ENCODE results near the gene PARD3. TPM values are rescaled to one million over a fixed set of nuclear protein-coding genes. Genes with fewer than 3 reads are reported as not detected.

The PARD3 gene
- total RNA-seq, 4 donors from 2014 or later = 115 to 226 (median 141) TPM

DNA sequence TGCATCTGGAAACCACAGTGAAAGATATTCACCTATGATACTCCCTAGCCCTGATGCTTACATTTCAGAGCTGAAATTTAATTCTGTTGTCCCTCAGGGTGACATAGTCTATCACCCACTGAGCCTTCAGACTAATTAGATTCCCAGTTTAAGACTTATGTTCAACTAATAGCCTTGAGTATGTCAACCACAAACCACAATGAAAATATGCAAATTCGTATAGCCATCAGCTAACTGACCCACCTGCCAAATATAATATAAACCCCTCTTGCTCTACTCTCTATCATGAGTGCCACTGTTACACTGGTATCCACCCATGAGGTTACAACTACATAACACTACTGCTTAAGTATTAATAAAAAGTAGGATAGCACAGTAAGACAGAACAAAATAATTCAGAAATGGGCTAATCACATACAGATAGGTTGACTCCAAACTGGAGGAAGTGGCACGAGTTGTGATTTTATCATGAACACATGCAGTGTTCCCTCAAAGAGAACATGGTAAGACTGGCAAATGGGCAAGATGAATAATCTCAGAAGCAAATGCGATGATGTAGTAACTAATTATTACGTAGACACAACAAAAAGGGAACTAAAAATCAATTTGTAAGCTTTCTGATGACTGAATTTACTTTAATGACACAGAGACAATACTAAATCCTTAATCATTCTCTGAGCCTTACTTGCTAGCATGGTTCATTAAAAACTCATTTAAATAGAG is 290.6 kb downstream of the PARD3 start:
- DNase-seq (ENCODE audit: low spot score in 2 of 2) = no peak
- Histone ChIP-seq H3K27me3 (no peaks in the 10 kb centered on the region), H3K9me3 (no peaks in the 10 kb centered on the region), H3K36me3 (no peaks in the 10 kb centered on the region), H3K4me1 (peaks cover 24% of the 10 kb centered on the region), H3K4me3 (no peak overlapping the region), H3K27ac (no peak overlapping the region)
- 83% methylated on average over 4 of the region's 4 CpGs for WGBS
- TF ChIP-seq EP300 (IDR thresholded peaks at IDR 0.05) (no peak), POLR2A (IDR thresholded peaks at IDR 0.05) (no peak), POLR2AphosphoS5 (IDR thresholded peaks at IDR 0.05) (no peak)
- TF ChIP-seq, protein P1, sequence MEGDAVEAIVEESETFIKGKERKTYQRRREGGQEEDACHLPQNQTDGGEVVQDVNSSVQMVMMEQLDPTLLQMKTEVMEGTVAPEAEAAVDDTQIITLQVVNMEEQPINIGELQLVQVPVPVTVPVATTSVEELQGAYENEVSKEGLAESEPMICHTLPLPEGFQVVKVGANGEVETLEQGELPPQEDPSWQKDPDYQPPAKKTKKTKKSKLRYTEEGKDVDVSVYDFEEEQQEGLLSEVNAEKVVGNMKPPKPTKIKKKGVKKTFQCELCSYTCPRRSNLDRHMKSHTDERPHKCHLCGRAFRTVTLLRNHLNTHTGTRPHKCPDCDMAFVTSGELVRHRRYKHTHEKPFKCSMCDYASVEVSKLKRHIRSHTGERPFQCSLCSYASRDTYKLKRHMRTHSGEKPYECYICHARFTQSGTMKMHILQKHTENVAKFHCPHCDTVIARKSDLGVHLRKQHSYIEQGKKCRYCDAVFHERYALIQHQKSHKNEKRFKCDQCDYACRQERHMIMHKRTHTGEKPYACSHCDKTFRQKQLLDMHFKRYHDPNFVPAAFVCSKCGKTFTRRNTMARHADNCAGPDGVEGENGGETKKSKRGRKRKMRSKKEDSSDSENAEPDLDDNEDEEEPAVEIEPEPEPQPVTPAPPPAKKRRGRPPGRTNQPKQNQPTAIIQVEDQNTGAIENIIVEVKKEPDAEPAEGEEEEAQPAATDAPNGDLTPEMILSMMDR (IDR thresholded peaks at IDR 0.05) = no peak

DNA sequence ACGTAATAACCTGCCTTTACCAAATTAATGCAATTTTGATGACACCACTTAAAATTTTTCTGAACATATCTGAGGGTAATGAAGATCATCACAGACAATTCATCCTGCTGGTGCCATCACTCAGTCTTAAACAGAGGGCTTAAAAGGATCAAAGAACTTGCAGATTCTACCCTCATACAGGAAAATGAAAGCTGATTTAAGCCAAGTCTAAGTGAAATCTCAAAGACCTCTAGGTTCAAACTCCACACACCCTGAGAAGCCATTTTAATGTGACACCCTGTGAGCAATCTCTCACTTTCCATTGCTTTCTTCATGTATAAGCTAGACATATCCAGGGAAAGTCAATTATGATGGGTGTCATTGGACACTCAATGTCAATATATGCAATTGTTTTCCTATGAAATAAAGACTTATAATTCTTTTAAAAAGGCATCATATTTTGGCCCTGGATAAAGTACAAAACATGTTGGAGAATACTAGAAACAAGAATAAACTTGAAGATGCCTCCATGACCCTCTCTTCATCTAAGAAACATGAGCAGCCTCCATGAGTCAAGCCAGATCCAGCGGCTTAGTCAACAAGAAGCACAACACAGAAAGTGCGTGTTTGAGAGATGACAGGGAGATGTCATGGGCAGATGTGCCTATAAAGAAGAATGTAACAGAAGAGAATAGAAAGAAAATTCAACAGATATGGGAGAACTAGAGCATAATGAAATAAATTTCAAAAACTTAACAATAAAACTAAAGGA is 291.9 kb downstream of the PARD3 start:
- Histone ChIP-seq H3K4me3 (no peak overlapping the region), H3K36me3 (no peaks in the 10 kb centered on the region), H3K9me3 (no peaks in the 10 kb centered on the region), H3K27me3 (no peaks in the 10 kb centered on the region), H3K4me1 (peaks cover 24% of the 10 kb centered on the region), H3K27ac (no peak overlapping the region)
- no peak for TF ChIP-seq POLR2AphosphoS5 (IDR thresholded peaks at IDR 0.05)
- no peak for TF ChIP-seq EP300 (IDR thresholded peaks at IDR 0.05)
- no peak for TF ChIP-seq POLR2A (IDR thresholded peaks at IDR 0.05)
- TF ChIP-seq, protein P1 (IDR thresholded peaks at IDR 0.05) = no peak
- WGBS = 88% methylated on average over 3 of the region's 3 CpGs
- DNase-seq (ENCODE audit: low spot score in 2 of 2) = no peak

DNA sequence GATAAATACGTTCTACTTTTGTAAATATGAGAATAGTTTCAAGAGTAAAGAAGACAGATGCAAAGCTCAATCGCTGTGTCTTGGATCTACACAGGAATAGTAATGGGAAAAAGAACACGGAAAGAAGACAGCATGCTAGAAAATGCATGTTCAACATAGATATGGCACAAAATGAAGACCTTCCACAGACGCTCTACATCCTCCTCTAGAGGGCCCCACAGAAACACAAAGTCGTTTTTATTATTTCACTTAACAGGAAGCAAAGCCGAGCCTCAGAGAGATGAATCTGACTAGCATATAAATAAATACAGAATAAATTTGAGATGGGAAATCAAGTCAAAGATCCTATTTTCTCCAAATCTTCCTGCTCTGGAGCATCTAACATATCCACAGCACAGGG is 292.6 kb downstream of the PARD3 start:
- TF ChIP-seq, protein P1 (IDR thresholded peaks at IDR 0.05) = no peak
- no peak for TF ChIP-seq POLR2A (IDR thresholded peaks at IDR 0.05)
- no peak for TF ChIP-seq EP300 (IDR thresholded peaks at IDR 0.05)
- no peak for TF ChIP-seq POLR2AphosphoS5 (IDR thresholded peaks at IDR 0.05)
- H3K4me3 ChIP-seq = no peak overlapping the region
- no peak overlapping the region for H3K27ac ChIP-seq
- H3K4me1 ChIP-seq = peaks cover 24% of the 10 kb centered on the region
- no peak for DNase-seq (ENCODE audit: low spot score in 2 of 2)
- 78% methylated on average over 6 of the region's 6 CpGs for WGBS
- no peaks in the 10 kb centered on the region for H3K36me3 ChIP-seq
- no peaks in the 10 kb centered on the region for H3K9me3 ChIP-seq
- no peaks in the 10 kb centered on the region for H3K27me3 ChIP-seq

DNA sequence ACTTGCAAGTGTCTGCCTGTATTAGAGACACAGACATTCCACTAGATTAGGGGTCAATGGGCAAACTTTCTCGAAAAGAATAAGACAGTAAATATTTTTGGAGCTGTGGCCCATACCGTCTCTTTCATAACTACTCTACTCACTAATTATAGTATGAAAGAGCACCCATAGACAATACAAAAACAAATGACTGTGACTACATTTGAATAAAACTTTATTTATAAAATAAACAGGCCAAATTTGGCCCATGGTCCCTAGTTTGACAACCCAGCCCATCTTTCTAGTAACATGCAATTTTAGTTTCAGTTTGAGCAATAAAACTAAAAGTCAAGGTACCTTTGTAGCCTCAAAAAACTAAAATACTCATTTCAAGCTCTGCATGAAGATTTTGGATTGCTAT is 294.6 kb downstream of the PARD3 start:
- no peaks in the 10 kb centered on the region for H3K9me3 ChIP-seq
- peaks cover 10% of the 10 kb centered on the region for H3K4me1 ChIP-seq
- DNase-seq (ENCODE audit: low spot score in 2 of 2) = no peak
- 74% methylated on average over 2 of the region's 2 CpGs for WGBS
- no peak overlapping the region for H3K4me3 ChIP-seq
- no peak for TF ChIP-seq POLR2AphosphoS5 (IDR thresholded peaks at IDR 0.05)
- no peak for TF ChIP-seq POLR2A (IDR thresholded peaks at IDR 0.05)
- TF ChIP-seq, protein P1 (IDR thresholded peaks at IDR 0.05) = no peak
- no peak for TF ChIP-seq EP300 (IDR thresholded peaks at IDR 0.05)
- H3K27ac ChIP-seq = peak overlapping the region; percentile 34
- H3K36me3 ChIP-seq = no peaks in the 10 kb centered on the region
- H3K27me3 ChIP-seq = no peaks in the 10 kb centered on the region

DNA sequence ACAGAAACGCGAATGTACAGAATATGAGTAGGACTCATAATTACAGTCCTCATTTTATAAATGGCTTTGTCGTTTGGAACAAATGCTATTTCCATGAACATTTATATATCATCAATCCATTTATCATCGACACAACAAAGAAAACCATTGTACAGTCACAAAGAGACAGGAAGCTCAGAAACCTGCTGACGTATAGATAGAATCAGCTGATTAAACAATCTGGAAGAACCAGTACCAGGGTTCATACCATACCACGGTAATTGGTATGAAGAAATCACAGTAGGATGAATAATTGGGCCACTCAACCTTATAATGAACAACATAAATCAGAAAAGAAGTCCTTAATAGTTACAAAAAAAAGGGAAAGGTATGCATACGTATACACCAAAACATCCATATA is 295.0 kb downstream of the PARD3 start:
- H3K27ac ChIP-seq = peak overlapping the region; percentile 61
- TF ChIP-seq POLR2A (IDR thresholded peaks at IDR 0.05) (no peak), EP300 (IDR thresholded peaks at IDR 0.05) (no peak), POLR2AphosphoS5 (IDR thresholded peaks at IDR 0.05) (no peak)
- TF ChIP-seq, protein P1 (IDR thresholded peaks at IDR 0.05) = no peak
- no peaks in the 10 kb centered on the region for H3K9me3 ChIP-seq
- H3K27me3 ChIP-seq = no peaks in the 10 kb centered on the region
- WGBS = 57% methylated on average over 7 of the region's 7 CpGs
- H3K4me3 ChIP-seq = no peak overlapping the region
- peaks cover 10% of the 10 kb centered on the region for H3K4me1 ChIP-seq
- no peak for DNase-seq (ENCODE audit: low spot score in 2 of 2)
- H3K36me3 ChIP-seq = no peaks in the 10 kb centered on the region
